Fibroblast of skin of right biceps (primary cell): ENCODE data around the gene DRG1.
"Not testable (repeated sequence)": the region's sequence is repeated elsewhere in the genome, so short reads cannot be mapped to it uniquely, and the experiment has no call there.

Experiments
- DNase-seq: peaks from one replicate; pipeline ENCODE4 v3.0.0-alpha.2; 2013

DRG1 gene

GRCh38 chr22:31442768-31443489 is 43.5 kb downstream of the DRG1 start:
- no peak for DNase-seq

DNA sequence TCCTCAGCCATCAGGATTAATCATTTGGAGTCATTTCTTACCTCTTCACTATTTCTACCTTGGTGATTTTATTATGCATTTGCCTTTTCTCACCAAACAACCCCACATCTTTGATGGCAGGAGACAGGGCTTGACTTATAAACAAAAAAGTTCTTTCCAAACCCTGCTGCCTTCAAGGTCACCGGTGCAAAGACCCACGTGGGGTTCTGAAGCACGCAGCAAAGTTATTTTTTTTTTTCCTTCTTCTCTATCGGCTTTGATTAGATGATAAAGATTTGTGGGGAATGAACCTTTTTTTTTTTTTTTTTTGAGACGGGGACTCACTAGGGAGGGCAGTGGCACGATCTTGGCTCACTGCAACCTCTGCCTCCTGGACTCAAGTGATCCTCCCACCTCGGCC is 44.1 kb downstream of the DRG1 start:
- no peak for DNase-seq

- no peak for DNase-seq
Observed at GRCh38 chr22:31445642-31446041, 46.2 kb downstream of the DRG1 start.

GRCh38 chr22:31446208-31446607 is 46.8 kb downstream of the DRG1 start:
- no peak for DNase-seq

DNA sequence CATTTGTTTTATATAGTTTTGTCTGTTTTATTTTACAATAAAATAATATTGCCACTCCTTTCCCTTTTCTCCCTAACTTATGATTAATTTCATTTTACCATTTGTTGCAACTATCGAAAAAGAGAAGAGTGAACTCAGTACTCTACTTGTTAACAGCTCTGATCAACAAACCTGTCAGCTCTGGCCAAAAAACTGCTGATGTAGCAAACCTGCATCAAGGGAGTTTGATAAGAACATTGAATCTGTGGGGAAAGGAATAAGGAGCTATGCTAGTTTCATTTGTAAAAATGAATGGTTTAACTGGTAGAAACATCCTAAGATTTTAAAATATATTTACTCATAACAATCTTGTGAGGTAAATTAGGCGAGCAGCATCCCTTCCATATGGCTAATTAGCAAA is 47.4 kb downstream of the DRG1 start:
- DNase-seq: no peak

- DNase-seq: no peak
Observed at GRCh38 chr22:31447337-31447736, 47.9 kb downstream of the DRG1 start.

- DNase-seq: no peak
Observed at GRCh38 chr22:31448382-31448781, 49.0 kb downstream of the DRG1 start.

DNA sequence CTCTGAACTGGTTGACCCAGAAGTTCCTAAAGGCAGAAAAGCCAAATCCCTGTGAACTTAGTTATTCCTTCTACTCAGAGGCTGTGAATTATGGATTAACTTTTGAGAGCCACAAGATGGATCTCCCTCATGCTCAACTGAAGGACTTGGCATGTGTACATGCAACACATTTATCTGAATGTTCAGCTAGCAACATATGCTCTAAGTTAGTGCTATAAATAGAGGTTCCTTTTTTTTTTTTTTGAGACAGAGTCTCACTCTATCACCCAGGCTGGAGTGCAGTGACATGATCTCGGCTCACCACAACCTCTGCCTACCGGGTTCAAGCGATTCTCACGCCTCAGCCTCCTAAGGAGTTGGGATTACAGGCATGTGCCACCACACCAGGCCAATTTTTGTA is 50.1 kb downstream of the DRG1 start:
- no peak for DNase-seq

DNA sequence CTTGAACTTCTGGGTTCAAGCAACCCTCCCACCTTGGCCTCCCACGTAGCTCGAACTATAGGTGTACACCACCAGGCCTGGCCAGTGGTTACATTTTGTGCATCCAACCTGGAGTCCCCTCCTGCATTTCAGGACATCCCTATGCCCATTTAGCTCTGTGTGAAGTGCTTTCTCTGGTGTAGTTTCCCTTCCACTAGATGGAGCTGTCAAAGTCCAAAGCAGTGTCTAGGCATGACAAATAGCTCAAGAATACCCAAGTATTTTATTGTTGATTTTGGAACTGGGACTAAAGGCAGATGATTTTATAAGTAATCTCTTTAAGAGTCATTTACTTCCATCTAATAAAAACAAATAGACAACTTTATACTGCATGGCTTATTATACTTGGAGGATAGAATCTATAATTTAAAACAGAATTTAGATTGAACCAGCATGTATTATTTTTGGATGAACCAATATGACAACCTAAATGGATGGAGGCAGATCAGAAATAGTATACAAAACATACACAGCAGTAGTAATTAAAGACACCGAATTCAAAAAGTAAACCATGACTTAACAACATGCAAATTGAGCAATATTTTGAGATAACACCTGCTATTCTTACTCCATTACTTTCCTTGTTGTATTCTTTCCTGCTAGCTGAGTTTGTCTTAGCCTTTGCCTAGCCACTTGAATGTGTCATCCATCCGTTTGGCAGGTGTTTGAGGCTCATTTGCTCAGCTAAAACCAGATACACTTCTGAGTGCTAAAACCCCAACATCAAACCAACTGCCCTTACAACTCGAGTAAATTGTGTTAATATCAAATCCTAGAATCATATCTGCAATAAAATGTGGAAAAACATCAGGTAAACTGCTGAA is 52.5 kb downstream of the DRG1 start:
- DNase-seq: peak; percentile 54

- no peak for DNase-seq
Observed at GRCh38 chr22:31461699-31462098, 62.3 kb downstream of the DRG1 start.

GRCh38 chr22:31465307-31465706 is 65.9 kb downstream of the DRG1 start:
- DNase-seq: no peak

DNA sequence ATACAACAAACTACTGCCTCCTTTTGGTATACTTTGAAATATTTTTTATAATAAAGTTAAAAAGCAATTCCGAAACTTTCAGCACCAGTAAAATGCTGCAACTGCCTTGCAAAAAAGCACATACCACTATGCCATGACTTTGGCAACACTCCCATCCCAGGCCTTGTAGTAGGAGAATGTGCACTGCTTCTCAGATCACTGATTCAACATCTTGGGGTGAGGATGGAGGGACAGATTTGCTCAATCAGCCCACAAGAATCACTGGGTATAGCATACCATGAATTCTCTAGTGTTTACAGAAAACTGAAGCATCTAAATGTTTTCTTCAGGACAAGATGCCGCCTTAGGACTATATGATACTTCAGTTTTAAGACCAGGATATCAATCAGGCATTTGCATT is 75.3 kb downstream of the DRG1 start:
- peak; percentile 77 for DNase-seq

GRCh38 chr22:31475800-31476199 is 76.4 kb downstream of the DRG1 start:
- no peak for DNase-seq

- DNase-seq: no peak
Observed at GRCh38 chr22:31477329-31477728, 77.9 kb downstream of the DRG1 start.

- DNase-seq: no peak
Observed at GRCh38 chr22:31481129-31481528, 81.7 kb downstream of the DRG1 start.

DNA sequence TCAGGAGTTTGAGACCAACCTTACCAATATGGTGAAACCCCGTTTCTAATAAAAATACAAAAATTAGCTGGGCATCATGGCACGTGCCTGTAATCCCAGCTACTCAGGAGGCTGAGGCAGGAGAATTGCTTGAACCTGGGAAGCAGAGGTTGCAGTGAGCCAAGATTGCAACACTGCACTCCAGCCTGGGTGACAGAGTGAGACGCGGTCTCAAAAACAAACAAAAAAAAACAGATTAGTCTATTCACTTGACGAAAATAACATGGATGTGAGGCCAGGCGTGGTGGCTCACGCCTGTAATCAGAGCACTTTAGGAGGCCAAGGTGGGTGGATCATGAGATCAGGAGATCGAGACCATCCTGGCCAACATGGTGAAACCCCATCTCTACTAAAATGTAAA is 83.1 kb downstream of the DRG1 start:
- DNase-seq: not testable (repeated sequence)
